ENCODE data around the gene CATSPERZ. TPM values are rescaled to one million over a fixed set of nuclear protein-coding genes. Genes with fewer than 3 reads are reported as not detected.

The CATSPERZ gene, protein sequence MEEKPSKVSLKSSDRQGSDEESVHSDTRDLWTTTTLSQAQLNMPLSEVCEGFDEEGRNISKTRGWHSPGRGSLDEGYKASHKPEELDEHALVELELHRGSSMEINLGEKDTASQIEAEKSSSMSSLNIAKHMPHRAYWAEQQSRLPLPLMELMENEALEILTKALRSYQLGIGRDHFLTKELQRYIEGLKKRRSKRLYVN
- total RNA-seq = 0.44 and 0.66 TPM in 2 replicates

DNA sequence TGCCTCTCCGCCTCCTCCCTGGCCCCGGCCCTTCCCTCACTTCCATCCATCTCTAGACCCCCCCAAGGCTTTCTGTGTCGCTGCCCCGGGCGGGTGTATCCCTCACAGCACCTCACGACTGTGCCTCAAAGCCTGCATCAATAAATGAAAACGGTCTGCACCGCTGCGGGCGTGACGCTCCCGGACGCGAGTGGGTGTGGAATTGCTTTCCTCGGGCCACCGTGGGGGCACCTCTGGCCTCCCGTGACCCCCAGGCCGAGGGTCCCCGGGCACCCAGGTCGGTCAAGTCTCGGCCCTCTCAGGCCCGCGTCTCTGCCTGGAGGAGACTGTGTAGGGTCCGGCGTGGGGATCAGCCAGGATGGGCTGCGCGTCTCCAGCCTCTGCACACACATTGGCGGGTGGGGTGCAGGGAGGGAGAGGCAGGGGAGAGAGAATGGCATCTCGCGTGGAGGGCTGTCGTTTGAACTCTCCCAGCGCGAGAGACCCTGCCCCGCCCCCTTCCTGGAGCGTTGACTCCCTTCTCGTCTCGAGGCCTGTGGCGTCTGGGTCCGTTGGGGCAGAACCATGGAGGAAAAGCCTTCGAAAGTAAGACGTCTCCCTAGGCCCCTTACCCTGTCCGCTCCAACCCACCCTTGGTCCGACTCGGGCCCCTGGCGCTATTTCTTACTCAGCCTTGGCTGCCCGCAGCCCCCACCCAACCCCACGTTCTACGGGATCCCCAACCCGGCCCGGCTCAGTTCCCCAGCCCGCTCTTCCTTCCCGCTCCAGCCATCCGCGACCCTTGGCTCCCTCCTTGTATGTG, at the start of gene CATSPERZ:
TSS of gene CATSPERZ (plus strand) at position 512 of the 802 bp plus-strand sequence. CDS start at position 565, 53 bp downstream.

GRCh38 chr11:64251016-64251752, 49.0 kb upstream of the CATSPERZ start, which contains the start of gene PLCB3:
TSS of gene PLCB3 (plus strand) at chr11:64251530. CDS start at chr11:64251650, 120 bp downstream.

DNA sequence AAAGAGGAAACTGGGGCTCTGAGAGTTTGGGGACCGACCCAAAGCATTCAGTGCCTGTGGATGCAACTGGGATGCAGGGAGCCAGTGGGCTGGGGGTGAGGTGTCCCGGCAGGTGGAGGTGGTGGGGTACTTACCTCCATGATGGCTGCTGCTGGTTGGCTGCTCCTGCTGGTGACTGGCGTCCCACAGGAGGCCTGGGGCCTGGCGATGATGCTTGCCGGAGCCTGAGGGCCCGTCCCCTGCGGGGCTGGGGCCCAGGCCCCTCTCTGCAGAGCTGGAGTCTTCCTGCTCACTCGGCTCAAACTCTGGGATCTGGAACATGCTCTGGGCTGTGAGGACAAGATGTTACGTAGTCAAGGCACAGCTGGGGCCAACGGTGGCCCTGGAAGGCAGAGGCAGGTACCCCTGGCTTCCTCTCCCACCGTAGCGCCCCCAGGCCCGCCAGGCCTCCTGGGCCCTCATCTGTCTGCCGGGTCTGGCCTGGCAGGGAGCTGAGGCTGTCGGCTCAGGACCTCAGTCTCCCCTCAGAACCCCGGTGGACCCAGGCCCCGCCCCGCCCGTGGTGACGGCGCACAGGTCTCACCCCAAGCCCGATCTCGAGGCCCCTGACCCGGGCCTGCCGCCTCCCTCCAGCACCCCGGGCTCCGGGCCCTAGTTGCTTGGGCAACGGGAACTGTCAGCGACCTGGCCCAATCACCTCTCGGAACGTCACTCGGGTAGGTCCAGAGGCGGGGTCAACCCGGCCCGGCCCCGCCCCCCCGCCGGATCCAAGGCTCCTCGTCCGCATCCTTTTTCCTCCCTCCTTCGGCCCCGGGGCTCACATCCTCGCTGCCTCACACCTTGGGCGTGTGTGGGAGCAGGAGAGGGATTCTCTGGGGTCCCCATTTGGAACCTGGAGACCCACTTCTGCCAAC, 15.9 kb upstream of the CATSPERZ start, which contains the start of gene BAD:
TSS of gene BAD (minus strand) at position 618 of the 914 bp plus-strand sequence. CDS start at position 321, 297 bp downstream.

DNA sequence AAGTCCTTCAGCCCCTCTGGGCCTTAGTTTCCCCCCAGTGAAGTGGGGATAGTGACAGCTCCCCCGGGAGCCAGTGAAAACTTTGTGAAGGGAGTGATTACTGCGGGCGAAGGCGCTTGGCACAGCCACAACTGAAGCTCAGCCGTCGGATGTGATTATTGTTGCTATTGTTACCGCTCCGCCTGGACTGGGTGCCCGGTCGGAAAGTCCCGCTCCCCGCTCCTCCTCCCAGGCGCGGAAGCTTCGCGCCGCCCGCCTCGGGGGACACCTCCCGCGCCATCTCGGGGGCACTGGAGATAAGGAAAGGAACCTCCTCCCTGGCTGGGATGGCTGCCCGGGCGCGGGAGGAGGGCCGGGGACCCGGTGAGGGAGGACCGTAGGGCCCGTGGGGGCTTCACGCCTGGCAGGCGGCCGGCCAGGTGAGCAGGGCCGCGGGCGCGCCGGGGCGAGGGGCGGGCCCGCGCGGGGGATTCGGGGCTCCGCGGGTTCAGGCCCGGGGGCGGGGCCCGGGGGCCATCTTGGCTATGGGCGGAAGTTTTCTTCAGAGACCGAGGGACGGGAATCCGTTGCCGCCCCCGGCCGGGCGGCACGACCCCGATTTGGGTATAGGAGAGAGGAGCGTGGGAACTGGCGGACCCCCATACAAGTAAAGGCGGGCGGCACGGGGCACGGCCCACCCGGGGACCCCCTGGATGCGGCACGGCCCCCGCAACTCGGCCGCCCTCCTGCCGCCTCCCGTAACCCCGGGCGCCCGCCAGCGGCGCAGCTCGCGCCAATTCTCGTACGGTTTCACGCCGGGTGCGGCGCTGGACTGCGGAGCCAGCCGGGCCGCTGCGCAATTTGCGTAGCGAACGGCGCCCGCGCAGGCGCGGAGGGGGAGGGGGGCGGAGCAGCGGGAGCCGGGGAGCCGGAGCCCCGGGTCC, 14.9 kb upstream of the CATSPERZ start, which contains the start of gene GPR137:
TSS of gene GPR137 (plus strand) at position 887 of the 923 bp plus-strand sequence. CDS start 677 bp downstream, outside the sequence.

GRCh38 chr11:64291262-64291751, 8.9 kb upstream of the CATSPERZ start, which contains the start of gene KCNK4:
TSS of gene KCNK4 (plus strand) at chr11:64291302. CDS start at chr11:64293019, 1,717 bp downstream.

DNA sequence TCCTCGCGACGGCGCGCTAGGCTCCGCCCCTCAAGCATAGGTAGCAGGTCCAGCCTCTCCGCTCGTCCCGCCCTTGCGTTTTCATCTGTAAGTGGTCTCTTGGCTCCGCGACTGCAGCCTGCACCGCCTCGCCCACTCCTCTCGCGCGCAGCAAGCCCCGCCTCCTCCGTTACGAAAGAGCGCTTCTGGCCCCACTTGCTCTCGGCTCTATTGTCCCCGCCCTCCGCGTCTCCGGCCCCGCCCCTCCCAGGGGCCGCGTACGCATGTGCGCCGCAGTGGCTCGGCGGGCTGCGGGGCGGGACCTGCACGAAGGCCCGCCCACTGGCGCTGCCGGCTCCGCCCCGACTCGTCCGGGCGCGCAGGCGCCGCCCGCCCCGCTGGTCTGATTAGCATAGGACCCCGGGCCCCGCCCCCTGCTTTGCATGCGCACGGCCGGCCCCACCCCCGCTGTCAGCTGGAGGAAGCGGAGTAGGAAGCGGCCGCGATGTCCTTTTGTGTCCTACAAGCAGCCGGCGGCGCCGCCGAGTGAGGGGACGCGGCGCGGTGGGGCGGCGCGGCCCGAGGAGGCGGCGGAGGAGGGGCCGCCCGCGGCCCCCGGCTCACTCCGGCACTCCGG, 5.0 kb downstream of the CATSPERZ start, which contains the start of gene ESRRA:
TSS of gene ESRRA (plus strand) at position 450 of the 616 bp plus-strand sequence. CDS start 1,656 bp downstream, outside the sequence.

DNA sequence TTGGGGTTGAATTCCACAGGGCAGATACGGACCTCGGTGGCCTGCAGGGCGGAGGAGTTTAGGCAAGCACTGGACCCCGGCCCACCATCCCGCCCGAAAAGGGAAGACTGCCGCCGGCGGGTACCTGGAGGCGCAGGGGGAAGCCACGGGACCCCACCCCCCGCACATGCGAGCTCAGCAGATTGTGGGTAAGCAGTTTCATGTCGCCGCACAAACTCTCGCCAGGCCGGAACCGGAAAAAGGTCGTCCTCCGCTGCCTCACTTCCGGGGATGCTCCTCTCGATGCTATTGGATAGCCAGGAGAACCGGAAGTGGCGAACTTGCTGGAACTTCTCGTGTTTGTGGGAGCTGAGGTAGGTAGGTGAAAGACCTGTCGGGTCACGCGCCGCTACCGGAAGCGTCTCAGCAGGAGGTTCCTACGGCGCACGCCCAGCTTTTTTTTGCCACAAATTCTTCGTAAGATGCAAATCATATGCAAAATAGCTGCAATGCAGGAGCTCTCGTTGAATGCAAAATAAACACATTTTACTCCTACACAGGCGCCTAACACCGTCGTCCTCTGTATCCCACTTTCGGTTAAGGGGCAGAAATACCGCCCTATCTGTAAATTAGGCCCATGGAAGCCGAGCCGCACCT, 17.3 kb downstream of the CATSPERZ start, which contains the start of gene TRMT112:
TSS of gene TRMT112 (minus strand) at position 235 of the 636 bp plus-strand sequence. CDS start at position 202, 33 bp downstream.

GRCh38 chr11:64317961-64318765, 18.0 kb downstream of the CATSPERZ start, which contains the start of gene PRDX5:
TSS of gene PRDX5 (plus strand) at chr11:64318121. CDS start at chr11:64318216, 95 bp downstream.

GRCh38 chr11:64339754-64340408, 39.7 kb downstream of the CATSPERZ start, which contains the start of gene CCDC88B:
TSS of gene CCDC88B (plus strand) at chr11:64340204. CDS start at chr11:64340267, 63 bp downstream.

Other genes starting within 250 kb of the CATSPERZ start
- gene MACROD1, start 134.2 kb upstream of the CATSPERZ start, total RNA-seq = 22.4 and 23.3 TPM in 2 replicates
- 119 and 132 TPM in 2 replicates for gene STIP1, start 114.2 kb upstream of the CATSPERZ start, total RNA-seq
- 1.8 and 6.0 TPM in 2 replicates for gene FERMT3, start 93.6 kb upstream of the CATSPERZ start, total RNA-seq
- 28.5 and 50.6 TPM in 2 replicates for gene TRPT1, start 74.2 kb upstream of the CATSPERZ start, total RNA-seq
- 62.4 and 66.0 TPM in 2 replicates for gene NUDT22, start 74.1 kb upstream of the CATSPERZ start, total RNA-seq
- gene DNAJC4, start 69.8 kb upstream of the CATSPERZ start, total RNA-seq = 8.0 and 18.2 TPM in 2 replicates
- 38.7 and 41.5 TPM in 2 replicates for gene VEGFB, start 65.8 kb upstream of the CATSPERZ start, total RNA-seq
- gene FKBP2, start 59.3 kb upstream of the CATSPERZ start, total RNA-seq = 45.7 and 91.8 TPM in 2 replicates
- 164 and 283 TPM in 2 replicates for gene PPP1R14B, start 53.4 kb upstream of the CATSPERZ start, total RNA-seq
- 46.4 and 54.9 TPM in 2 replicates for gene PLCB3, start 48.8 kb upstream of the CATSPERZ start, total RNA-seq
- 80.6 and 85.5 TPM in 2 replicates for gene BAD, start 15.7 kb upstream of the CATSPERZ start, total RNA-seq
- gene GPR137, start 14.5 kb upstream of the CATSPERZ start, total RNA-seq = 11.8 and 21.2 TPM in 2 replicates
- gene KCNK4, start 9.1 kb upstream of the CATSPERZ start, total RNA-seq = 0.17 TPM in 1 of 2 replicates, not detected in the other
- 34.6 and 44.3 TPM in 2 replicates for gene ESRRA, start 5.2 kb downstream of the CATSPERZ start, total RNA-seq
- 177 and 342 TPM in 2 replicates for gene TRMT112, start 17.2 kb downstream of the CATSPERZ start, total RNA-seq
- 202 and 213 TPM in 2 replicates for gene PRDX5, start 17.8 kb downstream of the CATSPERZ start, total RNA-seq
- 1.0 and 1.2 TPM in 2 replicates for gene CCDC88B, start 39.8 kb downstream of the CATSPERZ start, total RNA-seq
- 45.8 and 49.0 TPM in 2 replicates for gene RPS6KA4, start 58.8 kb downstream of the CATSPERZ start, total RNA-seq

Measured in smooth muscle cell of trachea (primary cell).